ENCODE data around the gene MECP2.

DNA sequence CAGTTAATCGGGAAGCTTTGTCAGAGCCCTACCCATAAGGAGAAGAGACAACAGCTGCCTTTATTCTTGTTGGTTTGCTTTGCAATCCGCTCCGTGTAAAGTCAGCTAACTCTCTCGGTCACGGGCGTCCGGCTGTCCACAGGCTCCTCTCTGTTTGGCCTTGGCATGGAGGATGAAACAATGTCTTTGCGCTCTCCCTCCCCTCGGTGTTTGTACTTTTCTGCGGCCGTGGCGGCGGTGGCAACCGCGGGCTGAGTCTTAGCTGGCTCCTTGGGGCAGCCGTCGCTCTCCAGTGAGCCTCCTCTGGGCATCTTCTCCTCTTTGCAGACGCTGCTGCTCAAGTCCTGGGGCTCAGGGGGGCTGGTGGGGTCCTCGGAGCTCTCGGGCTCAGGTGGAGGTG is 67.3 kb downstream of the MECP2 start:
- no peak for TF ChIP-seq EZH2 (IDR thresholded peaks at IDR 0.05; ENCODE audit: low read length, missing control alignments)
- TF ChIP-seq, protein P1, sequence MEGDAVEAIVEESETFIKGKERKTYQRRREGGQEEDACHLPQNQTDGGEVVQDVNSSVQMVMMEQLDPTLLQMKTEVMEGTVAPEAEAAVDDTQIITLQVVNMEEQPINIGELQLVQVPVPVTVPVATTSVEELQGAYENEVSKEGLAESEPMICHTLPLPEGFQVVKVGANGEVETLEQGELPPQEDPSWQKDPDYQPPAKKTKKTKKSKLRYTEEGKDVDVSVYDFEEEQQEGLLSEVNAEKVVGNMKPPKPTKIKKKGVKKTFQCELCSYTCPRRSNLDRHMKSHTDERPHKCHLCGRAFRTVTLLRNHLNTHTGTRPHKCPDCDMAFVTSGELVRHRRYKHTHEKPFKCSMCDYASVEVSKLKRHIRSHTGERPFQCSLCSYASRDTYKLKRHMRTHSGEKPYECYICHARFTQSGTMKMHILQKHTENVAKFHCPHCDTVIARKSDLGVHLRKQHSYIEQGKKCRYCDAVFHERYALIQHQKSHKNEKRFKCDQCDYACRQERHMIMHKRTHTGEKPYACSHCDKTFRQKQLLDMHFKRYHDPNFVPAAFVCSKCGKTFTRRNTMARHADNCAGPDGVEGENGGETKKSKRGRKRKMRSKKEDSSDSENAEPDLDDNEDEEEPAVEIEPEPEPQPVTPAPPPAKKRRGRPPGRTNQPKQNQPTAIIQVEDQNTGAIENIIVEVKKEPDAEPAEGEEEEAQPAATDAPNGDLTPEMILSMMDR (conservative IDR thresholded peaks at IDR 0.05 in 1 of 2, IDR thresholded peaks at IDR 0.05 in 1 of 2; ENCODE audit: low read depth in 1 of 2, low read length in 2 of 2): no peak

Data from fibroblast of lung (primary cell).